Ishikawa (cell line): Measurements from ENCODE around the gene MDP1.

ENCODE experiments used
- CEBPB ChIP-seq: IDR thresholded peaks from 2 replicates; pipeline ENCODE4 v1.6.1; 2012
- CREB1 ChIP-seq: IDR thresholded peaks from 2 replicates; pipeline ENCODE4 v1.6.1; 2012; ENCODE audit warnings: low read depth
- EGR1 ChIP-seq: IDR thresholded peaks from 2 replicates; pipeline ENCODE4 v1.6.1; 2012
- EP300 ChIP-seq: IDR thresholded peaks from 2 replicates; pipeline ENCODE4 v1.6.1; 2012; ENCODE audit warnings: borderline replicate concordance
- FOXM1 ChIP-seq: IDR thresholded peaks from 2 replicates; pipeline ENCODE4 v1.6.1; 2012; ENCODE audit warnings: low read depth, borderline replicate concordance
- MAX ChIP-seq: IDR thresholded peaks from 2 replicates; pipeline ENCODE4 v1.6.1; 2012
- NFIC ChIP-seq: IDR thresholded peaks from 2 replicates; pipeline ENCODE4 v1.6.1; 2012
- RAD21 ChIP-seq: IDR thresholded peaks from 2 replicates; pipeline ENCODE4 v1.6.1; 2012; ENCODE audit warnings: low read depth
- REST ChIP-seq: IDR thresholded peaks from 2 replicates; pipeline ENCODE4 v1.6.1; 2012; ENCODE audit warnings: low read depth, mild to moderate bottlenecking
- TAF1 ChIP-seq: IDR thresholded peaks from 2 replicates; pipeline ENCODE4 v1.6.1; 2012; ENCODE audit warnings: low read depth, mild to moderate bottlenecking
- TCF12 ChIP-seq: IDR thresholded peaks from 2 replicates; pipeline ENCODE4 v1.6.1; 2012; ENCODE audit warnings: low read depth
- TEAD4 ChIP-seq: IDR thresholded peaks from 2 replicates; pipeline ENCODE4 v1.6.1; 2012
- USF1 ChIP-seq: IDR thresholded peaks from 2 replicates; pipeline ENCODE4 v1.6.1; 2012
- YY1 ChIP-seq: IDR thresholded peaks from 2 replicates; pipeline ENCODE4 v1.6.1; 2012; ENCODE audit warnings: low read depth
- ZBTB7A ChIP-seq: IDR thresholded peaks from 2 replicates; pipeline ENCODE4 v1.6.1; 2012; ENCODE audit warnings: low read depth

The MDP1 gene

GRCh38 chr14:24233538-24233866 lies 17.6 kb upstream of the MDP1 start:
- no peak for TF ChIP-seq YY1
- no peak for TF ChIP-seq MAX
- TF ChIP-seq FOXM1: no peak
- no peak for TF ChIP-seq NFIC
- no peak for TF ChIP-seq TAF1
- TF ChIP-seq EGR1: no peak
- no peak for TF ChIP-seq EP300
- TF ChIP-seq REST: no peak
- no peak for TF ChIP-seq USF1
- TF ChIP-seq RAD21: no peak
- TF ChIP-seq ZBTB7A: no peak
- no peak for TF ChIP-seq TCF12
- no peak for TF ChIP-seq CEBPB
- TF ChIP-seq CREB1: no peak
- no peak for TF ChIP-seq TEAD4

- TF ChIP-seq TAF1 (peak; percentile 63), FOXM1 (no peak), MAX (peak; percentile 51; the same call in 1 of the 2 replicates), NFIC (no peak), RAD21 (no peak), TCF12 (peak; percentile 1; the same call in 1 of the 2 replicates), USF1 (no peak), TEAD4 (peak; percentile 66), CREB1 (no peak), ZBTB7A (no peak), EGR1 (no peak), REST (no peak), EP300 (no peak), YY1 (no peak), CEBPB (no peak)
Observed at GRCh38 chr14:24232645-24233537, 17.0 kb upstream of the MDP1 start, which contains the start of gene GMPR2. GMPR2 (plus strand) TSS chr14:24232929; CDS start chr14:24233254, 325 bp downstream.

GRCh38 chr14:24232121-24232644 lies 16.3 kb upstream of the MDP1 start, which contains the start of gene NEDD8:
NEDD8 (minus strand) TSS chr14:24232367; CDS start chr14:24232267, 100 bp downstream.
- peak; percentile 20; the same call in 1 of the 2 replicates for TF ChIP-seq MAX
- TF ChIP-seq TCF12: peak; percentile 32; the same call in 1 of the 2 replicates
- no peak for TF ChIP-seq ZBTB7A
- TF ChIP-seq YY1: peak; percentile 32; the same call in 1 of the 2 replicates
- peak; percentile 29; the same call in 1 of the 2 replicates for TF ChIP-seq TAF1
- peak; percentile 35; the same call in 1 of the 2 replicates for TF ChIP-seq NFIC
- TF ChIP-seq CEBPB: no peak

GRCh38 chr14:24231263-24232120 lies 15.6 kb upstream of the MDP1 start:
- TF ChIP-seq RAD21: no peak
- no peak for TF ChIP-seq FOXM1
- no peak for TF ChIP-seq EGR1
- no peak for TF ChIP-seq TEAD4
- no peak; the same call in 1 of the 2 replicates for TF ChIP-seq USF1
- no peak for TF ChIP-seq CEBPB
